OCI-LY1 (cell line): ENCODE data around the gene ADGRV1.

Experiments
- H2AFZ ChIP-seq: fragments of 200-600 bp; sonication (generic), shearing (Covaris generic); 2 replicates; pipeline ENCODE4 v1.6.0; 2014; ENCODE audit warnings: antibody characterized with exemption, mild to moderate bottlenecking, low read length
- H3F3A ChIP-seq: fragments of 200-600 bp; sonication (generic), shearing (Covaris generic); 2 replicates; pipeline ENCODE4 v1.6.0; 2014; ENCODE audit warnings: mild to moderate bottlenecking, antibody characterized with exemption, low read length, moderate library complexity; ENCODE audit not compliant: insufficient read depth
- H3K27ac ChIP-seq: fragments of 200-600 bp; sonication (generic); 2 replicates; pipeline ENCODE4 v1.5.1; 2014; ENCODE audit warnings: low read length, mixed run types, mild to moderate bottlenecking, low read depth; ENCODE audit not compliant: poor library complexity, severe bottlenecking
- H3K27me3 ChIP-seq: fragments of 200-600 bp; sonication (generic); 2 replicates; pipeline ENCODE4 v1.6.0; 2014; ENCODE audit warnings: antibody characterized with exemption, mild to moderate bottlenecking, low read length, moderate library complexity; ENCODE audit not compliant: insufficient read depth
- H3K36me3 ChIP-seq: fragments of 200-600 bp; sonication (generic); 2 replicates; pipeline ENCODE4 v1.6.1; 2014; ENCODE audit warnings: mild to moderate bottlenecking, antibody characterized with exemption, low read length, moderate library complexity, mixed read lengths; ENCODE audit not compliant: insufficient read depth
- H3K4me1 ChIP-seq: fragments of 200-600 bp; sonication (generic); 2 replicates; pipeline ENCODE4 v1.5.1; 2014; ENCODE audit warnings: mild to moderate bottlenecking, low read length, moderate library complexity; ENCODE audit not compliant: insufficient read depth, severe bottlenecking
- H3K4me2 ChIP-seq: fragments of 200-600 bp; sonication (generic), shearing (Covaris generic); 2 replicates; pipeline ENCODE4 v1.6.1; 2014; ENCODE audit warnings: low read length
- H3K4me3 ChIP-seq: fragments of 200-600 bp; sonication (generic); 2 replicates; pipeline ENCODE4 v1.5.1; 2014; ENCODE audit warnings: low read length, low read depth, mild to moderate bottlenecking, mixed read lengths; ENCODE audit not compliant: poor library complexity, severe bottlenecking
- H3K79me2 ChIP-seq: fragments of 200-600 bp; shearing (Covaris generic); 2 replicates; pipeline ENCODE4 v1.6.1; 2016; ENCODE audit warnings: mixed run types, low read length, mixed read lengths; ENCODE audit not compliant: insufficient read depth
- H3K9ac ChIP-seq: fragments of 200-600 bp; sonication (generic), shearing (Covaris generic); 2 replicates; pipeline ENCODE4 v1.6.1; 2014; ENCODE audit warnings: mild to moderate bottlenecking, low read length, mixed read lengths
- H3K9me2 ChIP-seq: fragments of 200-600 bp; sonication (generic), shearing (Covaris generic); 2 replicates; pipeline ENCODE4 v1.6.1; 2014; ENCODE audit warnings: low read depth, mild to moderate bottlenecking, low read length, mixed read lengths
- H3K9me3 ChIP-seq: fragments of 200-600 bp; shearing (Covaris generic); 2 replicates; pipeline ENCODE4 v1.6.1; 2014; ENCODE audit warnings: low read length, mixed read lengths
- H4K20me1 ChIP-seq: fragments of 200-600 bp; sonication (generic), shearing (Covaris generic); 2 replicates; pipeline ENCODE4 v1.6.0; 2016; ENCODE audit warnings: mild to moderate bottlenecking, low read length; ENCODE audit not compliant: insufficient read depth
- CTCF ChIP-seq: fragments of 200-600 bp; sonication (generic), shearing (Covaris generic); IDR thresholded peaks from 2 replicates; pipeline ENCODE4 v1.5.1; 2017; ENCODE audit warnings: mild to moderate bottlenecking, antibody characterized with exemption, low read length, moderate library complexity, mixed read lengths
- EZH2 ChIP-seq: fragments of 200-600 bp; sonication (generic), shearing (Covaris generic); IDR thresholded peaks from 2 replicates; pipeline ENCODE4 v1.8.0; 2017; ENCODE audit warnings: borderline replicate concordance, mixed run types, mild to moderate bottlenecking, antibody characterized with exemption, low read length, moderate library complexity, mixed read lengths

Gene ADGRV1

GRCh38 chr5:91150234-91150633 lies 591.6 kb downstream of the ADGRV1 start:
- Histone ChIP-seq H3K9ac (no peak overlapping the region), H3K4me2 (no peak overlapping the region)

GRCh38 chr5:91150636-91151035 lies 592.0 kb downstream of the ADGRV1 start:
- TF ChIP-seq CTCF, result no peak
- no peak for TF ChIP-seq EZH2
- Histone ChIP-seq H3K27me3 (peaks cover 3% of the 10 kb centered on the region; the same call in 1 of the 2 replicates), H3F3A (no peaks in the 10 kb centered on the region), H3K9ac (no peak overlapping the region), H3K9me2 (no peaks in the 10 kb centered on the region), H2AFZ (no peak overlapping the region), H3K4me1 (no peaks in the 10 kb centered on the region), H3K79me2 (no peaks in the 10 kb centered on the region), H4K20me1 (no peaks in the 10 kb centered on the region), H3K9me3 (no peaks in the 10 kb centered on the region), H3K4me2 (no peak overlapping the region), H3K36me3 (no peaks in the 10 kb centered on the region), H3K4me3 (no peak overlapping the region), H3K27ac (no peak overlapping the region)

More at GRCh38 chr5:91150234-91150633, 591.6 kb downstream of the ADGRV1 start:
- Histone ChIP-seq H3K79me2 (no peaks in the 10 kb centered on the region), H3K27ac (no peak overlapping the region), H3K4me1 (no peaks in the 10 kb centered on the region), H3K36me3 (no peaks in the 10 kb centered on the region), H3F3A (no peaks in the 10 kb centered on the region), H3K9me3 (no peaks in the 10 kb centered on the region), H2AFZ (no peak overlapping the region), H4K20me1 (no peaks in the 10 kb centered on the region), H3K9me2 (no peaks in the 10 kb centered on the region), H3K27me3 (peaks cover 3% of the 10 kb centered on the region; the same call in 1 of the 2 replicates), H3K4me3 (no peak overlapping the region)
- no peak for TF ChIP-seq CTCF
- TF ChIP-seq EZH2, result no peak

- Histone ChIP-seq H3K79me2 (no peaks in the 10 kb centered on the region), H3K27ac (no peak overlapping the region), H3K36me3 (no peaks in the 10 kb centered on the region), H3F3A (no peaks in the 10 kb centered on the region), H4K20me1 (no peaks in the 10 kb centered on the region), H2AFZ (no peak overlapping the region), H3K4me2 (no peak overlapping the region), H3K9me3 (no peaks in the 10 kb centered on the region), H3K9ac (no peak overlapping the region), H3K9me2 (no peaks in the 10 kb centered on the region), H3K4me1 (no peaks in the 10 kb centered on the region), H3K27me3 (peaks cover 3% of the 10 kb centered on the region; the same call in 1 of the 2 replicates), H3K4me3 (no peak overlapping the region)
- TF ChIP-seq EZH2, result no peak
Observed at GRCh38 chr5:91151947-91152346, 593.4 kb downstream of the ADGRV1 start.

GRCh38 chr5:91154338-91154737 lies 595.7 kb downstream of the ADGRV1 start:
- H3K4me2 ChIP-seq, result no peak overlapping the region

More at GRCh38 chr5:91154338-91154737, 595.7 kb downstream of the ADGRV1 start:
- H2AFZ ChIP-seq, result no peak overlapping the region
- H3K4me3 ChIP-seq, result no peak overlapping the region
- no peaks in the 10 kb centered on the region for H3K79me2 ChIP-seq
- H3K36me3 ChIP-seq, result no peaks in the 10 kb centered on the region
- no peak for TF ChIP-seq EZH2
- no peak overlapping the region for H3K9ac ChIP-seq
- no peaks in the 10 kb centered on the region for H3K27me3 ChIP-seq
- no peaks in the 10 kb centered on the region for H3K9me3 ChIP-seq
- H3F3A ChIP-seq, result no peaks in the 10 kb centered on the region
- H3K4me1 ChIP-seq, result no peaks in the 10 kb centered on the region
- no peak overlapping the region for H3K27ac ChIP-seq
- no peaks in the 10 kb centered on the region for H4K20me1 ChIP-seq
- no peaks in the 10 kb centered on the region for H3K9me2 ChIP-seq
